Measurements from ENCODE around the gene SLC8A2. TPM values are rescaled to one million over a fixed set of nuclear protein-coding genes. Genes with fewer than 3 reads are reported as not detected.
"Not testable (repeated sequence)": the region's sequence is repeated elsewhere in the genome, so short reads cannot be mapped to it uniquely, and the experiment has no call there.

Gene SLC8A2
- total RNA-seq, 4 donors from 2014 or later, result 0.82 to 36.4 (median 9.6) TPM

DNA sequence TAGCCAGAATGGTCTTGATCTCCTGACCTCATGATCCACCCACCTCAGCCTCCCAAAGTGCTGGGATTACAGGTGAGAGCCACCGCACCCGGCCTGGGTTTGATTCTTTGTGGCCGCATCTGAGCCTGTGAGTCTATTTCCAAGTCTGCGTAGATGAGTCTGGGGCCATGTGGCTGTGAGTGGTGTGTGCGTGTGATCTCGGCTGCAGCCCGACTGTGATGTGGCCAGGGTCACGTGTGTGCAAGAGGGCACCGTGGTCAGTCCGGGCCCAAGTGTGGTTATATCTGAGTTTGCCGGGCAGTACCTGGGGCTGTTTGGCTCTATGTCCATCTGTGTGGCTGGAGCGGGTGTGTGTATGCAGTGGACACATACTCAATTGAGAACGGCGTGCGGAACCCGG is 57.8 kb downstream of the SLC8A2 start:
- DNase-seq, result no peak
- H3K27me3 ChIP-seq, result peaks cover 42% of the 10 kb centered on the region
- in situ Hi-C loops (cut with MboI; ENCODE audit: low pct_ligation_motif_present in 1 of 4, low pct_unique_long_range_greater_than_20kb in 1 of 4, low sequenced_read_pairs in 3 of 4) (loop anchor here in 1 of 4 donors (25.0 kb wide), 1 partner anchor 127 kb away; no protein-coding TSS in a partner anchor), intact Hi-C loops (cut with DNase I; ENCODE audit: low total_unique reads) (no loop called here)
- no peak overlapping the region for H3K4me3 ChIP-seq
- TF ChIP-seq POLR2A (IDR thresholded peaks at IDR 0.05) (no peak), EP300 (IDR thresholded peaks at IDR 0.05; ENCODE audit: low read depth) (no peak), POLR2AphosphoS5 (IDR thresholded peaks at IDR 0.05) (no peak)
- TF ChIP-seq, protein P1, sequence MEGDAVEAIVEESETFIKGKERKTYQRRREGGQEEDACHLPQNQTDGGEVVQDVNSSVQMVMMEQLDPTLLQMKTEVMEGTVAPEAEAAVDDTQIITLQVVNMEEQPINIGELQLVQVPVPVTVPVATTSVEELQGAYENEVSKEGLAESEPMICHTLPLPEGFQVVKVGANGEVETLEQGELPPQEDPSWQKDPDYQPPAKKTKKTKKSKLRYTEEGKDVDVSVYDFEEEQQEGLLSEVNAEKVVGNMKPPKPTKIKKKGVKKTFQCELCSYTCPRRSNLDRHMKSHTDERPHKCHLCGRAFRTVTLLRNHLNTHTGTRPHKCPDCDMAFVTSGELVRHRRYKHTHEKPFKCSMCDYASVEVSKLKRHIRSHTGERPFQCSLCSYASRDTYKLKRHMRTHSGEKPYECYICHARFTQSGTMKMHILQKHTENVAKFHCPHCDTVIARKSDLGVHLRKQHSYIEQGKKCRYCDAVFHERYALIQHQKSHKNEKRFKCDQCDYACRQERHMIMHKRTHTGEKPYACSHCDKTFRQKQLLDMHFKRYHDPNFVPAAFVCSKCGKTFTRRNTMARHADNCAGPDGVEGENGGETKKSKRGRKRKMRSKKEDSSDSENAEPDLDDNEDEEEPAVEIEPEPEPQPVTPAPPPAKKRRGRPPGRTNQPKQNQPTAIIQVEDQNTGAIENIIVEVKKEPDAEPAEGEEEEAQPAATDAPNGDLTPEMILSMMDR (IDR thresholded peaks at IDR 0.05), result no peak
- H3K9me3 ChIP-seq, result no peaks in the 10 kb centered on the region
- H3K36me3 ChIP-seq, result no peaks in the 10 kb centered on the region
- peaks cover 0 to 4% (median 1%) of the 10 kb centered on the region in 4 donors for H3K4me1 ChIP-seq
- WGBS, 2 donors (ENCODE audit: low coverage in 1 of 2), result 93 to 100% methylated on average over 1 to 15 of the region's 16 CpGs
- no peak overlapping the region for H3K27ac ChIP-seq

GRCh38 chr19:47411696-47412095 is 60.0 kb downstream of the SLC8A2 start:
- DNase-seq; H3K27ac ChIP-seq; H3K4me1 ChIP-seq; H3K36me3 ChIP-seq; H3K4me3 ChIP-seq; intact Hi-C loops (cut with DNase I; ENCODE audit: low total_unique reads); H3K9me3 ChIP-seq: not testable (repeated sequence)
- in situ Hi-C loops (cut with MboI; ENCODE audit: low pct_ligation_motif_present in 1 of 4, low pct_unique_long_range_greater_than_20kb in 1 of 4, low sequenced_read_pairs in 3 of 4), result loop anchor here in 1 of 4 donors (25.0 kb wide), 1 partner anchor 124 kb away; no protein-coding TSS in a partner anchor
- H3K27me3 ChIP-seq, result peaks cover 34% of the 10 kb centered on the region
- 76 to 78% methylated on average over 5 to 9 of the region's 9 CpGs for WGBS, 2 donors (ENCODE audit: low coverage in 1 of 2)

DNA sequence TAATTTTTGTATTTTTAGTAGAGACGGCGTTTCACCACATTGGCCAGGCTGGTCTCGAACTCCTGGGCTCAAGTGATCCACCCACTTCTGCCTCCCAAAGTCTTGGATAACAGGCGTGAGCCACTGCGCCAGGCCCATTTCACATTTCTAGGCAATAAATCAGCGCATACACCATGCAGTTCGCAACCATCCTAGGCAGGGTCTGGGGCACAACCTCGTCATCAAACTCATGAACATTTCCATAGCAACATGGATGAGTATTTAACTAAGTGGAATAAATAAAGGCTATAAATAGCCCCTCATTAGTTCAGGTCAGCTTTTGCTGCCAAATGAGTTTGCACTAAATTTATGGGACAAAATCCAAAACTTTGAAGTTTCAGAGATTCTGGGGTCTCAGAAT is 60.6 kb downstream of the SLC8A2 start:
- no peak for DNase-seq
- in situ Hi-C loops (cut with MboI; ENCODE audit: low pct_ligation_motif_present in 1 of 4, low pct_unique_long_range_greater_than_20kb in 1 of 4, low sequenced_read_pairs in 3 of 4) (loop anchor here in 1 of 4 donors (25.0 kb wide), 1 partner anchor 124 kb away; no protein-coding TSS in a partner anchor), intact Hi-C loops (cut with DNase I; ENCODE audit: low total_unique reads) (no loop called here)
- no peak for TF ChIP-seq POLR2A (IDR thresholded peaks at IDR 0.05)
- no peak for TF ChIP-seq POLR2AphosphoS5 (IDR thresholded peaks at IDR 0.05)
- TF ChIP-seq EP300 (IDR thresholded peaks at IDR 0.05; ENCODE audit: low read depth), result no peak
- WGBS, 2 donors (ENCODE audit: low coverage in 1 of 2), result 72% methylated on average over 8 of the region's 8 CpGs; no CpG with 5 or more reads in 1 of the 2 donors
- no peaks in the 10 kb centered on the region for H3K4me1 ChIP-seq
- no peaks in the 10 kb centered on the region for H3K36me3 ChIP-seq
- H3K9me3 ChIP-seq, result no peaks in the 10 kb centered on the region
- H3K27me3 ChIP-seq, result peaks cover 34% of the 10 kb centered on the region
- no peak overlapping the region for H3K27ac ChIP-seq
- no peak overlapping the region for H3K4me3 ChIP-seq

GRCh38 chr19:47408156-47408938 is 63.3 kb downstream of the SLC8A2 start:
- DNase-seq, result no peak
- H3K27me3 ChIP-seq, result peaks cover 30% of the 10 kb centered on the region
- WGBS, 2 donors (ENCODE audit: low coverage in 1 of 2), result 82 to 83% methylated on average over 5 to 14 of the region's 14 CpGs
- TF ChIP-seq POLR2A (IDR thresholded peaks at IDR 0.05) (no peak), EP300 (IDR thresholded peaks at IDR 0.05; ENCODE audit: low read depth) (no peak), POLR2AphosphoS5 (IDR thresholded peaks at IDR 0.05) (no peak)
- TF ChIP-seq, protein P1 (IDR thresholded peaks at IDR 0.05), result no peak
- no peaks in the 10 kb centered on the region for H3K36me3 ChIP-seq
- H3K4me3 ChIP-seq, result no peak overlapping the region
- H3K4me1 ChIP-seq, result no peaks in the 10 kb centered on the region
- H3K27ac ChIP-seq, result no peak overlapping the region
- in situ Hi-C loops (cut with MboI; ENCODE audit: low pct_ligation_motif_present in 1 of 4, low pct_unique_long_range_greater_than_20kb in 1 of 4, low sequenced_read_pairs in 3 of 4) (loop anchor here in 1 of 4 donors (25.0 kb wide), 1 partner anchor 121 kb away; no protein-coding TSS in a partner anchor), intact Hi-C loops (cut with DNase I; ENCODE audit: low total_unique reads) (no loop called here)
- H3K9me3 ChIP-seq, result no peaks in the 10 kb centered on the region

GRCh38 chr19:47407417-47407774 is 64.3 kb downstream of the SLC8A2 start:
- Histone ChIP-seq H3K9me3 (no peaks in the 10 kb centered on the region), H3K4me1 (no peaks in the 10 kb centered on the region), H3K27ac (no peak overlapping the region), H3K4me3 (no peak overlapping the region), H3K27me3 (peaks cover 28% of the 10 kb centered on the region), H3K36me3 (no peaks in the 10 kb centered on the region)
- intact Hi-C loops (cut with DNase I; ENCODE audit: low total_unique reads), result no loop called here
- TF ChIP-seq POLR2AphosphoS5 (IDR thresholded peaks at IDR 0.05), result no peak
- no peak for TF ChIP-seq POLR2A (IDR thresholded peaks at IDR 0.05)
- TF ChIP-seq EP300 (IDR thresholded peaks at IDR 0.05; ENCODE audit: low read depth), result no peak
- TF ChIP-seq, protein P1 (IDR thresholded peaks at IDR 0.05), result no peak
- in situ Hi-C loops (cut with MboI; ENCODE audit: low pct_ligation_motif_present in 1 of 4, low pct_unique_long_range_greater_than_20kb in 1 of 4, low sequenced_read_pairs in 3 of 4), result loop anchor here in 1 of 4 donors (25.0 kb wide), 1 partner anchor 120 kb away; no protein-coding TSS in a partner anchor
- WGBS, 2 donors (ENCODE audit: low coverage in 1 of 2), result 37% methylated on average over 14 of the region's 14 CpGs; no CpG with 5 or more reads in 1 of the 2 donors
- no peak for DNase-seq

Measured in transverse colon (tissue), 4 donors.